SK-N-SH treated with all-trans-retinoic acid at 6 μM for 48 hours (cell line): Measurements from ENCODE around the gene MX2.

Experiments used
- ATAC-seq: fragments of 200-7000 bp; cut with Tn5 transposase; 3 replicates; pipeline ENCODE4 v1.9.1; 2020; ENCODE audit warnings: mild to moderate bottlenecking, moderate library complexity
- BACH2 ChIP-seq: fragments of 250-450 bp; sonication (Bioruptor Pico); IDR thresholded peaks from 2 replicates; pipeline ENCODE4 v1.9.0; 2021; ENCODE audit warnings: mild to moderate bottlenecking, borderline replicate concordance
- CREB5 ChIP-seq: fragments of 250-450 bp; sonication (Bioruptor Pico); IDR thresholded peaks from 2 replicates; pipeline ENCODE4 v1.5.1; 2020; ENCODE audit warnings: low read depth, mild to moderate bottlenecking, moderate library complexity
- CSRNP3 ChIP-seq: fragments of 250-450 bp; sonication (Bioruptor Pico); IDR thresholded peaks from 2 replicates; pipeline ENCODE4 v1.5.1; 2021; ENCODE audit warnings: mild to moderate bottlenecking, moderate library complexity
- ESRRG ChIP-seq: fragments of 250-450 bp; sonication (Bioruptor Pico); IDR thresholded peaks from 2 replicates; pipeline ENCODE4 v1.6.1; 2021; ENCODE audit warnings: mild to moderate bottlenecking
- GLIS3 ChIP-seq: fragments of 250-450 bp; sonication (Bioruptor Pico); IDR thresholded peaks from 2 replicates; pipeline ENCODE4 v1.5.0; 2020; ENCODE audit warnings: mild to moderate bottlenecking, moderate library complexity
- ISL1 ChIP-seq: fragments of 250-450 bp; sonication (Bioruptor Pico); IDR thresholded peaks from 2 replicates; pipeline ENCODE4 v2.1.2; 2022; ENCODE audit warnings: mild to moderate bottlenecking, moderate library complexity
- OSR1 ChIP-seq: fragments of 250-450 bp; sonication (Bioruptor Pico); IDR thresholded peaks from 2 replicates; pipeline ENCODE4 v1.8.0; 2022; ENCODE audit warnings: moderate library complexity, mild to moderate bottlenecking, inconsistent platforms
- POU6F1 ChIP-seq: fragments of 250-450 bp; sonication (Bioruptor Pico); IDR thresholded peaks from 2 replicates; pipeline ENCODE4 v1.8.0; 2021; ENCODE audit warnings: low read depth, mild to moderate bottlenecking, moderate library complexity, borderline replicate concordance
- PPARA ChIP-seq: fragments of 250-450 bp; sonication (Bioruptor Pico); IDR thresholded peaks from 2 replicates; pipeline ENCODE4 v1.5.0; 2020; ENCODE audit warnings: mild to moderate bottlenecking, borderline replicate concordance
- RARB ChIP-seq: fragments of 250-450 bp; sonication (Bioruptor Pico); IDR thresholded peaks from 2 replicates; pipeline ENCODE4 v1.8.0; 2021; ENCODE audit warnings: mild to moderate bottlenecking, moderate library complexity
- SNAI2 ChIP-seq: fragments of 250-450 bp; sonication (Bioruptor Pico); IDR thresholded peaks from 2 replicates; pipeline ENCODE4 v1.5.0; 2020; ENCODE audit warnings: mild to moderate bottlenecking, moderate library complexity
- TCF4 ChIP-seq: fragments of 250-450 bp; sonication (Bioruptor Pico); IDR thresholded peaks from 2 replicates; pipeline ENCODE4 v1.8.0; 2021; ENCODE audit warnings: mild to moderate bottlenecking, moderate library complexity, borderline replicate concordance
- TOX ChIP-seq: fragments of 250-450 bp; sonication (Bioruptor Pico); IDR thresholded peaks from 2 replicates; pipeline ENCODE4 v1.8.0; 2021; ENCODE audit warnings: mild to moderate bottlenecking, moderate library complexity, borderline replicate concordance
- TSHZ2 ChIP-seq: fragments of 250-450 bp; sonication (Bioruptor Pico); IDR thresholded peaks from 2 replicates; pipeline ENCODE4 v1.5.0; 2020; ENCODE audit warnings: mild to moderate bottlenecking, moderate library complexity
- ZC3H10 ChIP-seq: fragments of 250-450 bp; sonication (Bioruptor Pico); IDR thresholded peaks from 2 replicates; pipeline ENCODE4 v1.5.1; 2021; ENCODE audit warnings: mild to moderate bottlenecking, moderate library complexity
- ZFP3 ChIP-seq: fragments of 250-450 bp; sonication (Bioruptor Pico); IDR thresholded peaks from 2 replicates; pipeline ENCODE4 v1.5.0; 2020; ENCODE audit warnings: mild to moderate bottlenecking, moderate library complexity
- ZFP30 ChIP-seq: fragments of 450-650 bp; formaldehyde crosslinking; IDR thresholded peaks from 2 replicates; pipeline ENCODE4 v1.5.0; 2022; ENCODE audit warnings: mild to moderate bottlenecking, moderate library complexity
- ZNF565 ChIP-seq: fragments of 450-650 bp; formaldehyde crosslinking; conservative IDR thresholded peaks from 2 replicates; pipeline ENCODE4 v1.5.0; 2020; ENCODE audit warnings: low read depth, mild to moderate bottlenecking, moderate library complexity
- ZNF70 ChIP-seq: fragments of 450-650 bp; formaldehyde crosslinking; IDR thresholded peaks from 2 replicates; pipeline ENCODE4 v1.5.0; 2020; ENCODE audit warnings: mild to moderate bottlenecking, moderate library complexity
- ZNF8 ChIP-seq: fragments of 450-650 bp; formaldehyde crosslinking; IDR thresholded peaks from 2 replicates; pipeline ENCODE4 v1.5.0; 2020; ENCODE audit warnings: mild to moderate bottlenecking, moderate library complexity
- TF ChIP-seq, protein P1 (sequence below): fragments of 250-450 bp; sonication (Bioruptor Pico); IDR thresholded peaks from 2 replicates; pipeline ENCODE4 v1.8.0; 2020; ENCODE audit warnings: mild to moderate bottlenecking, moderate library complexity, borderline replicate concordance

The MX2 gene

DNA sequence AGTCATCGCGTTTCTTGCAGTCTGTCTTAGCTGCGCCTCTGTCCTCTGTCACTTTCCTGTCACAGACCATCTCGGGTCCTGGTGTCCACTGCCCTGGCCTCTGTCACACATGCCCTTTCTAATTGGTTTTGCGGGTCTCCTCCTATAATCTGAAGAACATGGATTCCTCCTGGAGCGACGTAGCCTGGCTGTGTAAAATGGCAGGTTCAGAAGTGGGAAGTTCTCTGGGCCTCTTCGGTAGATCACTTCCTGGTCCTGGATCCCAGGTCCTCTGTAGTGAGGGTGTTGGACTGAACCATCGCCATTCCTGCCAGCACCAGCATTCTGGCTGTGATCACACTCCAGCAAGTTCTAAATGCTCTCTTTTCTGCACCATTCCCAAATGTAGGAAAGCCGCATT, 44.4 kb upstream of the MX2 start (continued):
- no peak for TF ChIP-seq TSHZ2 (CRISPR knock-in tag)
- TF ChIP-seq POU6F1 (CRISPR knock-in tag): no peak
- no peak for TF ChIP-seq SNAI2 (CRISPR knock-in tag)
- no peak for TF ChIP-seq TCF4
- no peak for TF ChIP-seq ZFP30 (CRISPR knock-in tag)
- no peak for TF ChIP-seq ZNF565
- TF ChIP-seq ZNF70: no peak

DNA sequence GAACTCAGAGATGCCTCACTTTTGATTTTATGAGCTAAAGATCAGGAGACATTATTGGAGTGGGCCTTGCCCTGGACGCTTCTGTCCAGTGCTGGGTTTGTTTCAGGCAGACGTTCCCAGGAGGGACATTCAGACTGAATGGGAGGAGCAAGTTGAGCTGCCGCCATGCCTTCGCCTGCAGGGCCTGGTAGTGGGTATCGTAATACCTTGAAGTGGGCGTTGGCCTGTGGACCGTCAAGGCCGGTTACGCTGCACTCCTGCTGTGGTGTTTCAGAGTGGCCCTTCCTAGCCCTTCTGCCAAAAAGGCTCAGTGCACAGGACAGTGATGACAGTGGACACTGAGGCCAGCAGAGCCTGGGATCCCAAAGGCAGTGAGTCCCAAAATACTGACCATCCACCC, 43.6 kb upstream of the MX2 start:
- no peak for ATAC-seq
- TF ChIP-seq ISL1: no peak
- TF ChIP-seq RARB (CRISPR knock-in tag): no peak
- TF ChIP-seq CREB5 (CRISPR knock-in tag): no peak
- TF ChIP-seq ZC3H10 (CRISPR knock-in tag): no peak
- TF ChIP-seq BACH2 (CRISPR knock-in tag): no peak

DNA sequence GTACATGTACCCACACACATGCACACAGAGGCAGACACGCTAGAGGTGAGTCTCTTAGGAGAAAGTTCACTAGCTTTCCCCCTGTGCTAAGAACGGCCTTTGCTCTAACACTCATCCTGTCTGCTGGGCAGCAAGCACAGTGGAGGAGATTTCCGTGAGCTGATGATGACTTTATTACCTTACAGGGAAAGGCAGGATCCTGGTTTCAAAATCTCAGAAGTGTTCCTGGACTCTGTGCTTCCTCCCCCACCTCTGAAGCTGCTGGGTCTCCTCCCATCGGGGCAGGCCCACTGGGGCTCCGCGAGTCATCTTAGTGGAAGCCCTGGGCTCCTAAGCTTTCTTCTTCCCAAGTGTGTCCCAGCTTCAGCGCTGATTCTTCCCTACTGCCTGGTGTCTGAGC, 42.6 kb upstream of the MX2 start:
- ATAC-seq: no peak
- no peak for TF ChIP-seq RARB (CRISPR knock-in tag)
- TF ChIP-seq ZNF70: no peak
- TF ChIP-seq SNAI2 (CRISPR knock-in tag): no peak
- TF ChIP-seq ZC3H10 (CRISPR knock-in tag): no peak
- no peak for TF ChIP-seq GLIS3 (CRISPR knock-in tag)
- no peak for TF ChIP-seq TOX (CRISPR knock-in tag)
- no peak for TF ChIP-seq ZFP30 (CRISPR knock-in tag)
- no peak for TF ChIP-seq BACH2 (CRISPR knock-in tag)

GRCh38 chr21:41321211-41321907, 40.5 kb upstream of the MX2 start:
- TF ChIP-seq ZFP3 (CRISPR knock-in tag) (no peak), GLIS3 (CRISPR knock-in tag) (no peak), ESRRG (CRISPR knock-in tag) (no peak), BACH2 (CRISPR knock-in tag) (no peak), ZFP30 (CRISPR knock-in tag) (no peak), ZNF8 (no peak), OSR1 (no peak), ISL1 (no peak), RARB (CRISPR knock-in tag) (no peak), PPARA (CRISPR knock-in tag) (no peak), CSRNP3 (no peak), POU6F1 (CRISPR knock-in tag) (no peak)
- TF ChIP-seq, protein P1, sequence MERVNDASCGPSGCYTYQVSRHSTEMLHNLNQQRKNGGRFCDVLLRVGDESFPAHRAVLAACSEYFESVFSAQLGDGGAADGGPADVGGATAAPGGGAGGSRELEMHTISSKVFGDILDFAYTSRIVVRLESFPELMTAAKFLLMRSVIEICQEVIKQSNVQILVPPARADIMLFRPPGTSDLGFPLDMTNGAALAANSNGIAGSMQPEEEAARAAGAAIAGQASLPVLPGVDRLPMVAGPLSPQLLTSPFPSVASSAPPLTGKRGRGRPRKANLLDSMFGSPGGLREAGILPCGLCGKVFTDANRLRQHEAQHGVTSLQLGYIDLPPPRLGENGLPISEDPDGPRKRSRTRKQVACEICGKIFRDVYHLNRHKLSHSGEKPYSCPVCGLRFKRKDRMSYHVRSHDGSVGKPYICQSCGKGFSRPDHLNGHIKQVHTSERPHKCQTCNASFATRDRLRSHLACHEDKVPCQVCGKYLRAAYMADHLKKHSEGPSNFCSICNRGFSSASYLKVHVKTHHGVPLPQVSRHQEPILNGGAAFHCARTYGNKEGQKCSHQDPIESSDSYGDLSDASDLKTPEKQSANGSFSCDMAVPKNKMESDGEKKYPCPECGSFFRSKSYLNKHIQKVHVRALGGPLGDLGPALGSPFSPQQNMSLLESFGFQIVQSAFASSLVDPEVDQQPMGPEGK: no peak
- no peak for ATAC-seq
